Measurements from ENCODE around the gene NEDD9.

NEDD9 gene

DNA sequence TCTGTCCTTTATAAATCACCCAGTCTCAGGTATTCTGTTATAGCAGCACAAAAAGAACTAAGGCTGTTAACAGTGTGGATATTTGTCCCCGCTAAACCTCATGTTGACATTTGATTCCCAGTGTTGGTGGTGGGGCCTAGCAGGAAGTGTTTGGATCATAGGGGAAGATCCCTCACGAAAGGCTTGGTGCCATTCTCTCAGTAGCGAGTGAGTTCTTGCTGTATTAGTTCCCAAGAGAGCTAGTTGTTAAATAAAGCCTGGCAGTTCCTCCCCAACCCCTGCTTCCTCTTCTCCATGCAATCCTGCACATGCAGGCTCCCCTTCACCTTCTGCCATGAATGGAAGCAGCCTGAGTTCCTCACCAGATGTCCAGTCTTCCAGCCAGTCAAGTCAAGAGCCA, 91.2 kb downstream of the NEDD9 start:
- DNase-seq (ENCODE audit: low spot score): no peak

DNA sequence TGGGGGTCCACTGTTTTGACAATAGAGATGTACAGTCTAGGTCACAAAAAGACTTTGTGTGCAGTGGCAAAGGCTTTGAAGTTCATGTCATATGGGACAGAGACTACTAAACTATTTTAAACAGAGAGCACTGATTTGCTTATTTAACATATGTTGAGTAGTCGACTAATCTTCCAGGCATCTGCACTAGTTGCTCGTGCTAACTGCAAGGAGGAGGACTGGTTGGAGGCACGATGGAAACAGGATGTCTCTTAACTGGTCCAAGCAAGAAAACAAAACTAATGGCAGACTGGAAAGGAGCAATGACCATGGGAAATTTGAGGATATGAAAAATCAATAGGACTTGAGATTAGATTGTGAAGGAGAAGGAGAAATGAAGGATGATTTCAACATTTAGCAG, 92.4 kb downstream of the NEDD9 start:
- no peak for DNase-seq (ENCODE audit: low spot score)

DNA sequence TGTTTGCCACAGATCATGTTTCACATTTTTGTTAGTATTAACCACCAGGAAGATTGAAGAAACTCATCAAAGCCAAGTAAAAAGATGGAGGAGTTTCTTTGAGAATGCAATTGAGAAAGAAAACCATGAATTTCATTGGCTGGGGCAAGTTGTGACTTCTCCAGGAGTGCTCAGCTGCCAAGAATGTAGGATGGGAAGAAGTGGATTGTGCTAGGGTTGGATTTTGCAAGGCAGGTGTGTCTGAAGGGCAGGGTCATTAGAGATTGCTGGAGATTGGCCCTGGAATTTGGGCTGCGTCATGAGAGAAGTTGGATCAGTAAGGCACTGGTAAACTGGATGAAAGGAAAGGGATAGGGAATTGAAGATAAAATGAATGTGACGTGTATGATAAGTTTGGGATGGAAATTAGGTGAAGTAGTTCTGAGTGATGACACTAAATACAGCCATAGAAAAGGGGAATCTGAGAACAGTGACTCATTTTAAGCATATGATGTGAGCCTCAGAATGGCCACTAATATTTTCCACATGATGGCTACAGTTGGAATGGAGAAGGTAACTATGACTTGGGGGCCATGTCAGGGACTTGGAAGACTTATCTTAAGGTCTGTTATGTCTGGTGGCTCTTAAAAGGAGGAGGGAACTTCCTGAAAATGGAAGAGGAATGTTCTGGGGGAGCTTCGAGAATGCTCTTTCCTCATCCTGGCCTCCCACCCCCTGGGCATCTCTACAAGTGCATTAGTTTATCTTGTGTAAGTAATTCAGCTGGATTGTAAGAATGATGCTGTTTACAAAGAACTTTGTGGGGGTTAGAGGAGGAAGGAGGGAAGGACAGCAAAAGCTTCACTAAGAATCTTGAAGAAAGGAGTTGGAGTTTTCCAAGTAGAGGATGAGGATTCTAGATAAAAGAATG, 93.2 kb downstream of the NEDD9 start:
- DNase-seq (ENCODE audit: low spot score): no peak

- no peak for DNase-seq (ENCODE audit: low spot score)
Observed at GRCh38 chr6:11136809-11137208, 95.7 kb downstream of the NEDD9 start.
